ENCODE data around the gene ZNF234. TPM values are rescaled to one million over a fixed set of nuclear protein-coding genes. Genes with fewer than 3 reads are reported as not detected.

The ZNF234 gene
- total and polyA plus RNA-seq, 2 of the 8 experiments (the other 6 are each of a cell fraction or from before 2014, with no cell fraction given) = 1.9 to 12.3 TPM

- Histone ChIP-seq H3K14ac (ENCODE audit: insufficient read length) (no peak overlapping the region), H3K4ac (replicated peaks; ENCODE audit: insufficient read length, low read depth, low read length) (no peak overlapping the region), H3K79me2 (ENCODE audit: control insufficient read depth in 1 of 2, insufficient read depth in 2 of 2, low read length in 2 of 2) (no peaks in the 10 kb centered on the region), H2BK20ac (ENCODE audit: low read length) (no peak overlapping the region), H3K79me1 (ENCODE audit: low read depth, low read length) (no peaks in the 10 kb centered on the region), H3K23ac (ENCODE audit: insufficient read length) (no peak overlapping the region), H2AFZ (ENCODE audit: low read length) (no peak overlapping the region), H2BK12ac (ENCODE audit: low read depth, low read length) (no peak overlapping the region), H2BK120ac (replicated peaks; ENCODE audit: low read depth, low read length) (no peak overlapping the region), H3K23me2 (ENCODE audit: low read depth, low read length) (no peaks in the 10 kb centered on the region), H4K8ac (ENCODE audit: extremely low read depth, insufficient read depth, low read length) (no peak overlapping the region), H2AK5ac (ENCODE audit: low read depth, low read length) (no peak overlapping the region), H3K4me1 (replicated peaks in 1 of 4; ENCODE audit: control insufficient read depth in 3 of 4, insufficient read depth in 4 of 4, low read length in 3 of 4) (no peaks in the 10 kb centered on the region), H3K4me3 (ENCODE audit: extremely low read depth in 1 of 4, insufficient read depth in 2 of 4, low read depth in 3 of 4, low read length in 4 of 4) (no peak overlapping the region), H3K9ac (replicated peaks in 1 of 4; ENCODE audit: extremely low read depth in 1 of 4, low read depth in 3 of 4, low read length in 3 of 4) (no peak overlapping the region), H3K4me2 (ENCODE audit: insufficient read depth in 1 of 2, low read depth in 2 of 2, low read length in 2 of 2) (no peak overlapping the region), H2BK15ac (ENCODE audit: low read length) (no peak overlapping the region), H2BK5ac (ENCODE audit: low read depth, low read length) (no peak overlapping the region), H3K18ac (ENCODE audit: extremely low read depth, low read length) (no peak overlapping the region), H3K9me3 (ENCODE audit: insufficient read depth in 2 of 2, low read depth in 1 of 2, low read length in 1 of 2) (peaks cover 22% of the 10 kb centered on the region in 2 experiments), H3K27me3 (replicated peaks in 1 of 4; ENCODE audit: control insufficient read depth in 3 of 4, extremely low read depth in 1 of 4, insufficient read depth in 3 of 4, low read length in 3 of 4) (no peaks in the 10 kb centered on the region), H4K20me1 (replicated peaks in 1 of 2; ENCODE audit: control insufficient read depth in 1 of 2, insufficient read depth in 2 of 2, low read length in 2 of 2) (no peaks in the 10 kb centered on the region), H3K36me3 (ENCODE audit: control insufficient read depth in 2 of 4, insufficient read depth in 4 of 4, low read length in 3 of 4) (peaks cover 10 to 46% (median 20%) of the 10 kb centered on the region in 4 experiments), H4K91ac (replicated peaks; ENCODE audit: insufficient read length, low read length) (no peak overlapping the region), H4K5ac (ENCODE audit: insufficient read length, low read depth, low read length) (no peak overlapping the region), H3K56ac (replicated peaks; ENCODE audit: insufficient read length, low read depth, low read length) (no peak overlapping the region), H3K27ac (ENCODE audit: low read depth, low read length) (no peak overlapping the region)
- DNase-seq (ENCODE audit: low read depth in 1 of 2, low spot score in 2 of 2) (no peak), FAIRE-seq (no peak)
- CTCF ChIA-PET (ENCODE audit: partially characterized antibody) = no interaction called here
- TF ChIP-seq KDM1A (IDR thresholded peaks at IDR 0.05; ENCODE audit: borderline replicate concordance, low read length) = no peak
- TF ChIP-seq BACH1 (IDR thresholded peaks at IDR 0.05; ENCODE audit: low read length) = no peak
- TF ChIP-seq TAF1 (IDR thresholded peaks at IDR 0.05; ENCODE audit: low read depth, low read length) = no peak
- TF ChIP-seq CBX5 (IDR thresholded peaks at IDR 0.05; ENCODE audit: low read depth, low read length) = no peak
- no peak for TF ChIP-seq BRCA1 (IDR thresholded peaks at IDR 0.05; ENCODE audit: low read depth, low read length)
- no peak for TF ChIP-seq FOSL1 (IDR thresholded peaks at IDR 0.05; ENCODE audit: insufficient read depth, low read depth, low read length)
- no peak for TF ChIP-seq CTBP2 (IDR thresholded peaks at IDR 0.05; ENCODE audit: borderline replicate concordance, insufficient read depth, insufficient read length, low read length)
- TF ChIP-seq ATF3 (IDR thresholded peaks at IDR 0.05; ENCODE audit: insufficient read depth, low read depth, low read length) = no peak
- TF ChIP-seq SP1 (IDR thresholded peaks at IDR 0.05; ENCODE audit: low read depth, low read length) = no peak
- TF ChIP-seq TBP (IDR thresholded peaks at IDR 0.05; ENCODE audit: low read depth, low read length) = no peak
- no peak for TF ChIP-seq SIRT6 (IDR thresholded peaks at IDR 0.05; ENCODE audit: low read length)
- TF ChIP-seq NRF1 (IDR thresholded peaks at IDR 0.05; ENCODE audit: low read depth, low read length) = no peak
- no peak for TF ChIP-seq CREB1 (IDR thresholded peaks at IDR 0.05)
- TF ChIP-seq TEAD4 (IDR thresholded peaks at IDR 0.05; ENCODE audit: low read depth, low read length) = no peak
- no peak for TF ChIP-seq RXRA (IDR thresholded peaks at IDR 0.05; ENCODE audit: insufficient read depth, low read depth, low read length)
- WGBS, 2 experiments (ENCODE audit: extremely low coverage in 1 of 2, insufficient coverage in 1 of 2, insufficient read length in 1 of 2, insufficient replicate concordance in 2 of 2, low coverage in 1 of 2, low lambda C conversion rate in 2 of 2, missing lambda C conversion rate in 1 of 2) = 88% methylated on average over 2 of the region's 2 CpGs; no CpG with 5 or more reads in 1 of the 2 experiments
- POLR2A ChIA-PET (ENCODE audit: partially characterized antibody) = no interaction called here
Measured at GRCh38 chr19:44156475-44156874, 15.1 kb downstream of the ZNF234 start.
